ENCODE results near the gene PNLDC1. TPM values are rescaled to one million over a fixed set of nuclear protein-coding genes. Genes with fewer than 3 reads are reported as not detected.
"Not testable (repeated sequence)": the region's sequence is repeated elsewhere in the genome, so short reads cannot be mapped to it uniquely, and the experiment has no call there.

PNLDC1 gene
- total and polyA plus RNA-seq, 5 donors from 2014 or later, result 0.21 TPM; not detected in 4

- peaks cover 22% of the 10 kb centered on the region for H3K27me3 Mint-ChIP-seq
- no peaks in the 10 kb centered on the region for H3K27me3 ChIP-seq (ENCODE audit: control insufficient read depth, insufficient read depth, low read length)
- H3K4me1 ChIP-seq (ENCODE audit: control insufficient read depth, insufficient read depth, low read length, poor library complexity, severe bottlenecking), result no peaks in the 10 kb centered on the region
- H3K4me3 Mint-ChIP-seq, result no peak overlapping the region
- no peaks in the 10 kb centered on the region for H3K9me3 ChIP-seq (ENCODE audit: control insufficient read depth in 2 of 2, low read length in 2 of 2)
- no peaks in the 10 kb centered on the region for H3K36me3 Mint-ChIP-seq
- H3K36me3 ChIP-seq (ENCODE audit: control insufficient read depth, insufficient read depth, low read length), result no peaks in the 10 kb centered on the region
- H3K4me3 ChIP-seq (ENCODE audit: low read depth, low read length), result no peak overlapping the region
- no peak overlapping the region for H3K27ac Mint-ChIP-seq
- H3K27ac ChIP-seq (ENCODE audit: insufficient read depth, low read length, poor library complexity, severe bottlenecking), result no peak overlapping the region
- DNase-seq (no peak), ATAC-seq (ENCODE audit: low read depth in 2 of 2) (no peak)
- no peaks in the 10 kb centered on the region for H3K4me1 Mint-ChIP-seq
- H3K9me3 Mint-ChIP-seq, result peaks cover 0 to 6% (median 0%) of the 10 kb centered on the region in 7 donors
Observed at GRCh38 chr6:159844737-159845645, 44.9 kb downstream of the PNLDC1 start.

- H3K27ac Mint-ChIP-seq; ATAC-seq (ENCODE audit: low read depth in 2 of 2); H3K27ac ChIP-seq (ENCODE audit: insufficient read depth, low read length, poor library complexity, severe bottlenecking); H3K4me1 Mint-ChIP-seq; H3K4me3 Mint-ChIP-seq; H3K36me3 Mint-ChIP-seq; H3K36me3 ChIP-seq (ENCODE audit: control insufficient read depth, insufficient read depth, low read length); DNase-seq; H3K4me3 ChIP-seq (ENCODE audit: low read depth, low read length); H3K27me3 ChIP-seq (ENCODE audit: control insufficient read depth, insufficient read depth, low read length); H3K9me3 Mint-ChIP-seq; H3K9me3 ChIP-seq (ENCODE audit: control insufficient read depth in 2 of 2, low read length in 2 of 2); H3K4me1 ChIP-seq (ENCODE audit: control insufficient read depth, insufficient read depth, low read length, poor library complexity, severe bottlenecking): not testable (repeated sequence)
- peaks cover 14% of the 10 kb centered on the region for H3K27me3 Mint-ChIP-seq
Observed at GRCh38 chr6:159848552-159848951, 48.5 kb downstream of the PNLDC1 start.

GRCh38 chr6:159849851-159850250 lies 49.8 kb downstream of the PNLDC1 start:
- H3K36me3 Mint-ChIP-seq; H3K4me1 ChIP-seq (ENCODE audit: control insufficient read depth, insufficient read depth, low read length, poor library complexity, severe bottlenecking); H3K27ac ChIP-seq (ENCODE audit: insufficient read depth, low read length, poor library complexity, severe bottlenecking); H3K9me3 Mint-ChIP-seq; DNase-seq; H3K27me3 ChIP-seq (ENCODE audit: control insufficient read depth, insufficient read depth, low read length); H3K4me3 Mint-ChIP-seq; H3K4me1 Mint-ChIP-seq; H3K4me3 ChIP-seq (ENCODE audit: low read depth, low read length); H3K9me3 ChIP-seq (ENCODE audit: control insufficient read depth in 2 of 2, low read length in 2 of 2); ATAC-seq (ENCODE audit: low read depth in 2 of 2); H3K36me3 ChIP-seq (ENCODE audit: control insufficient read depth, insufficient read depth, low read length); H3K27ac Mint-ChIP-seq: not testable (repeated sequence)
- peaks cover 20% of the 10 kb centered on the region for H3K27me3 Mint-ChIP-seq

GRCh38 chr6:159852877-159853276 lies 52.8 kb downstream of the PNLDC1 start:
- H3K4me3 Mint-ChIP-seq, result no peak overlapping the region
- peaks cover 5 to 9% of the 10 kb centered on the region in 2 experiments for H3K9me3 ChIP-seq (ENCODE audit: control insufficient read depth in 2 of 2, low read length in 2 of 2)
- peaks cover 8% of the 10 kb centered on the region for H3K36me3 Mint-ChIP-seq
- ATAC-seq (ENCODE audit: low read depth in 2 of 2) (no peak), DNase-seq (peak in 2 of 3 donors; percentile 21 to 30)
- no peaks in the 10 kb centered on the region for H3K4me1 ChIP-seq (ENCODE audit: control insufficient read depth, insufficient read depth, low read length, poor library complexity, severe bottlenecking)
- no peak overlapping the region for H3K4me3 ChIP-seq (ENCODE audit: low read depth, low read length)
- peaks cover 31% of the 10 kb centered on the region for H3K27me3 Mint-ChIP-seq
- peaks cover 8% of the 10 kb centered on the region for H3K27me3 ChIP-seq (ENCODE audit: control insufficient read depth, insufficient read depth, low read length)
- no peak overlapping the region for H3K27ac ChIP-seq (ENCODE audit: insufficient read depth, low read length, poor library complexity, severe bottlenecking)
- no peaks in the 10 kb centered on the region for H3K4me1 Mint-ChIP-seq
- H3K36me3 ChIP-seq (ENCODE audit: control insufficient read depth, insufficient read depth, low read length), result no peaks in the 10 kb centered on the region
- H3K9me3 Mint-ChIP-seq, result peaks cover 0 to 12% (median 10%) of the 10 kb centered on the region in 7 donors
- peak overlapping the region in 1 of 3 donors; percentile 62 for H3K27ac Mint-ChIP-seq

- H3K4me1 Mint-ChIP-seq, result no peaks in the 10 kb centered on the region
- peaks cover 8% of the 10 kb centered on the region for H3K36me3 Mint-ChIP-seq
- Histone ChIP-seq H3K9me3 (ENCODE audit: control insufficient read depth in 2 of 2, low read length in 2 of 2) (peaks cover 5 to 9% of the 10 kb centered on the region in 2 experiments), H3K36me3 (ENCODE audit: control insufficient read depth, insufficient read depth, low read length) (no peaks in the 10 kb centered on the region), H3K4me1 (ENCODE audit: control insufficient read depth, insufficient read depth, low read length, poor library complexity, severe bottlenecking) (no peaks in the 10 kb centered on the region), H3K27ac (ENCODE audit: insufficient read depth, low read length, poor library complexity, severe bottlenecking) (no peak overlapping the region), H3K27me3 (ENCODE audit: control insufficient read depth, insufficient read depth, low read length) (peaks cover 11% of the 10 kb centered on the region), H3K4me3 (ENCODE audit: low read depth, low read length) (no peak overlapping the region)
- peaks cover 38% of the 10 kb centered on the region for H3K27me3 Mint-ChIP-seq
- H3K27ac Mint-ChIP-seq, result no peak overlapping the region
- H3K4me3 Mint-ChIP-seq, result no peak overlapping the region
- H3K9me3 Mint-ChIP-seq, result peaks cover 0 to 14% (median 8%) of the 10 kb centered on the region in 7 donors
- ATAC-seq (ENCODE audit: low read depth in 2 of 2) (no peak), DNase-seq (no peak)
Observed at GRCh38 chr6:159853754-159854153, 53.7 kb downstream of the PNLDC1 start.

- Mint-ChIP-seq H3K9me3 (peaks cover 0 to 14% (median 8%) of the 10 kb centered on the region in 7 donors), H3K27ac (no peak overlapping the region), H3K4me1 (no peaks in the 10 kb centered on the region), H3K27me3 (peaks cover 44% of the 10 kb centered on the region), H3K4me3 (no peak overlapping the region), H3K36me3 (peaks cover 8% of the 10 kb centered on the region)
- Histone ChIP-seq H3K4me1 (ENCODE audit: control insufficient read depth, insufficient read depth, low read length, poor library complexity, severe bottlenecking) (no peaks in the 10 kb centered on the region), H3K9me3 (ENCODE audit: control insufficient read depth in 2 of 2, low read length in 2 of 2) (peaks cover 5 to 9% of the 10 kb centered on the region in 2 experiments), H3K27ac (ENCODE audit: insufficient read depth, low read length, poor library complexity, severe bottlenecking) (no peak overlapping the region), H3K36me3 (ENCODE audit: control insufficient read depth, insufficient read depth, low read length) (no peaks in the 10 kb centered on the region), H3K4me3 (ENCODE audit: low read depth, low read length) (no peak overlapping the region), H3K27me3 (ENCODE audit: control insufficient read depth, insufficient read depth, low read length) (peaks cover 11% of the 10 kb centered on the region)
- ATAC-seq (ENCODE audit: low read depth in 2 of 2), result no peak
- no peak for DNase-seq
Observed at GRCh38 chr6:159854959-159855358, 54.9 kb downstream of the PNLDC1 start.

- Mint-ChIP-seq H3K4me1 (peaks cover 0 to 15% (median 0%) of the 10 kb centered on the region in 4 donors), H3K36me3 (peaks cover 8% of the 10 kb centered on the region), H3K27ac (no peak overlapping the region), H3K27me3 (peaks cover 41% of the 10 kb centered on the region), H3K4me3 (no peak overlapping the region), H3K9me3 (peaks cover 0 to 14% (median 8%) of the 10 kb centered on the region in 7 donors)
- Histone ChIP-seq H3K27me3 (ENCODE audit: control insufficient read depth, insufficient read depth, low read length) (peaks cover 16% of the 10 kb centered on the region), H3K36me3 (ENCODE audit: control insufficient read depth, insufficient read depth, low read length) (no peaks in the 10 kb centered on the region), H3K9me3 (ENCODE audit: control insufficient read depth in 2 of 2, low read length in 2 of 2) (peaks cover 5 to 9% of the 10 kb centered on the region in 2 experiments), H3K4me3 (ENCODE audit: low read depth, low read length) (no peak overlapping the region), H3K4me1 (ENCODE audit: control insufficient read depth, insufficient read depth, low read length, poor library complexity, severe bottlenecking) (peaks cover 3% of the 10 kb centered on the region), H3K27ac (ENCODE audit: insufficient read depth, low read length, poor library complexity, severe bottlenecking) (no peak overlapping the region)
- no peak for ATAC-seq (ENCODE audit: low read depth in 2 of 2)
- no peak for DNase-seq
Observed at GRCh38 chr6:159858259-159858658, 58.2 kb downstream of the PNLDC1 start.

- ATAC-seq (ENCODE audit: low read depth in 2 of 2) (no peak), DNase-seq (no peak)
- H3K4me1 Mint-ChIP-seq, result peaks cover 0 to 17% (median 0%) of the 10 kb centered on the region in 4 donors
- peaks cover 8% of the 10 kb centered on the region for H3K36me3 Mint-ChIP-seq
- no peak overlapping the region for H3K4me3 Mint-ChIP-seq
- H3K27me3 ChIP-seq (ENCODE audit: control insufficient read depth, insufficient read depth, low read length), result peaks cover 14% of the 10 kb centered on the region
- H3K4me1 ChIP-seq (ENCODE audit: control insufficient read depth, insufficient read depth, low read length, poor library complexity, severe bottlenecking), result peaks cover 3% of the 10 kb centered on the region
- H3K27me3 Mint-ChIP-seq, result peaks cover 30% of the 10 kb centered on the region
- H3K9me3 ChIP-seq (ENCODE audit: control insufficient read depth in 2 of 2, low read length in 2 of 2), result peaks cover 5 to 9% of the 10 kb centered on the region in 2 experiments
- H3K36me3 ChIP-seq (ENCODE audit: control insufficient read depth, insufficient read depth, low read length), result no peaks in the 10 kb centered on the region
- no peak overlapping the region for H3K27ac Mint-ChIP-seq
- H3K27ac ChIP-seq (ENCODE audit: insufficient read depth, low read length, poor library complexity, severe bottlenecking), result no peak overlapping the region
- peaks cover 0 to 14% (median 8%) of the 10 kb centered on the region in 7 donors for H3K9me3 Mint-ChIP-seq
- H3K4me3 ChIP-seq (ENCODE audit: low read depth, low read length), result no peak overlapping the region
Observed at GRCh38 chr6:159860482-159860881, 60.4 kb downstream of the PNLDC1 start.
